ENCODE results near the gene C1orf94. TPM values are rescaled to one million over a fixed set of nuclear protein-coding genes. Genes with fewer than 3 reads are reported as not detected.

C1orf94 gene
- total and polyA plus RNA-seq, 10 of the 15 experiments (the other 5 are each of a cell fraction or from before 2014, with no cell fraction given): not detected

- no peaks in the 10 kb centered on the region for H3K79me2 ChIP-seq (ENCODE audit: control insufficient read depth, insufficient read depth, low read length)
- ChIA-PET SMC1A (ENCODE audit: uncharacterized antibody, unreplicated experiment) (no interaction called here), CTCF (no interaction called here), POLR2A (no interaction called here), RAD21 (ENCODE audit: unreplicated experiment) (no interaction called here)
- H3K27me3 ChIP-seq (replicated peaks in 1 of 2; ENCODE audit: control insufficient read depth in 2 of 2, insufficient read depth in 2 of 2, low read length in 1 of 2): no peaks in the 10 kb centered on the region
- no peak for TF ChIP-seq ZNF622 (IDR thresholded peaks at IDR 0.05)
- TF ChIP-seq TCF7 (IDR thresholded peaks at IDR 0.05; ENCODE audit: borderline replicate concordance): no peak
- no peak for TF ChIP-seq JUND (IDR thresholded peaks at IDR 0.05; ENCODE audit: low read depth, low read length)
- TF ChIP-seq EZH2 (IDR thresholded peaks at IDR 0.05; ENCODE audit: borderline replicate concordance, control insufficient read depth, low read depth, low read length): no peak
- no peak for TF ChIP-seq RELA (IDR thresholded peaks at IDR 0.05; ENCODE audit: borderline replicate concordance, partially characterized antibody)
- TF ChIP-seq MYB (IDR thresholded peaks at IDR 0.05; ENCODE audit: borderline replicate concordance, low read depth, low read length): no peak
- no peak for TF ChIP-seq BCL3 (IDR thresholded peaks at IDR 0.05; ENCODE audit: borderline replicate concordance, insufficient read depth, low read depth, low read length, poor library complexity, severe bottlenecking)
- TF ChIP-seq E2F8 (IDR thresholded peaks at IDR 0.05; ENCODE audit: low read depth, partially characterized antibody): no peak
- TF ChIP-seq IKZF2 (IDR thresholded peaks at IDR 0.05): no peak
- TF ChIP-seq POU2F2 (IDR thresholded peaks at IDR 0.05; ENCODE audit: borderline replicate concordance, low read depth, low read length): no peak
- no peak for TF ChIP-seq GATAD2B (conservative IDR thresholded peaks at IDR 0.05; ENCODE audit: low read depth)
- no peak for TF ChIP-seq SMAD5 (IDR thresholded peaks at IDR 0.05; ENCODE audit: low read depth)
- no peak for TF ChIP-seq KDM1A (IDR thresholded peaks at IDR 0.05; ENCODE audit: borderline replicate concordance)
- TF ChIP-seq MEF2B (IDR thresholded peaks at IDR 0.05; ENCODE audit: partially characterized antibody, poor library complexity, severe bottlenecking): no peak
- TF ChIP-seq ATF2 (IDR thresholded peaks at IDR 0.05; ENCODE audit: low read length): no peak
- TF ChIP-seq USF2 (IDR thresholded peaks at IDR 0.05; ENCODE audit: borderline replicate concordance, low read depth, low read length): no peak
- in situ Hi-C loops (cut with MboI) (no loop called here), intact Hi-C loops (cut with micrococcal nuclease; ENCODE audit: unreplicated experiment) (no loop called here)
- BruUV-seq (replicated peaks): no TSS peak
- no peaks in the 10 kb centered on the region for H4K20me1 ChIP-seq (ENCODE audit: control insufficient read depth, insufficient read depth)
- 9% methylated on average over 3 of the region's 3 CpGs for WGBS (ENCODE audit: insufficient coverage, insufficient replicate concordance, low lambda C conversion rate, missing lambda C conversion rate)
- no peaks in the 10 kb centered on the region for H3K4me1 ChIP-seq (ENCODE audit: control insufficient read depth, insufficient read depth, low read length)
- no peak for DNase-seq (ENCODE audit: low read depth, low spot score)
- no peak overlapping the region for H3K4me2 ChIP-seq (ENCODE audit: control insufficient read depth, insufficient read depth)
- no peak overlapping the region for H3K9ac ChIP-seq (ENCODE audit: control insufficient read depth, insufficient read depth, low read length)
- H3K27ac ChIP-seq (ENCODE audit: control insufficient read depth, insufficient read depth): no peak overlapping the region
- FAIRE-seq: no peak
- no peak overlapping the region for H2AFZ ChIP-seq (ENCODE audit: control insufficient read depth, low read depth, low read length)
- no peaks in the 10 kb centered on the region for H3K9me3 ChIP-seq (replicated peaks; ENCODE audit: control insufficient read depth, insufficient read depth, low read length)
- ATAC-seq: no peak
- H3K4me3 ChIP-seq: no peak overlapping the region
- H3K36me3 ChIP-seq (ENCODE audit: control insufficient read depth in 2 of 2, insufficient read depth in 2 of 2, low read length in 1 of 2): no peaks in the 10 kb centered on the region
These were observed 73.6 kb downstream of the C1orf94 start for GRCh38 chr1:34250342-34250741.

Data from GM12878 (cell line).